Measurements from ENCODE around the gene VIPR1. TPM values are rescaled to one million over a fixed set of nuclear protein-coding genes. Genes with fewer than 3 reads are reported as not detected.

The VIPR1 gene
- polyA plus RNA-seq (2013, experiment 1 of 2), result 2.8 TPM
- polyA plus RNA-seq (2013, experiment 2 of 2), result 2.9 TPM

DNA sequence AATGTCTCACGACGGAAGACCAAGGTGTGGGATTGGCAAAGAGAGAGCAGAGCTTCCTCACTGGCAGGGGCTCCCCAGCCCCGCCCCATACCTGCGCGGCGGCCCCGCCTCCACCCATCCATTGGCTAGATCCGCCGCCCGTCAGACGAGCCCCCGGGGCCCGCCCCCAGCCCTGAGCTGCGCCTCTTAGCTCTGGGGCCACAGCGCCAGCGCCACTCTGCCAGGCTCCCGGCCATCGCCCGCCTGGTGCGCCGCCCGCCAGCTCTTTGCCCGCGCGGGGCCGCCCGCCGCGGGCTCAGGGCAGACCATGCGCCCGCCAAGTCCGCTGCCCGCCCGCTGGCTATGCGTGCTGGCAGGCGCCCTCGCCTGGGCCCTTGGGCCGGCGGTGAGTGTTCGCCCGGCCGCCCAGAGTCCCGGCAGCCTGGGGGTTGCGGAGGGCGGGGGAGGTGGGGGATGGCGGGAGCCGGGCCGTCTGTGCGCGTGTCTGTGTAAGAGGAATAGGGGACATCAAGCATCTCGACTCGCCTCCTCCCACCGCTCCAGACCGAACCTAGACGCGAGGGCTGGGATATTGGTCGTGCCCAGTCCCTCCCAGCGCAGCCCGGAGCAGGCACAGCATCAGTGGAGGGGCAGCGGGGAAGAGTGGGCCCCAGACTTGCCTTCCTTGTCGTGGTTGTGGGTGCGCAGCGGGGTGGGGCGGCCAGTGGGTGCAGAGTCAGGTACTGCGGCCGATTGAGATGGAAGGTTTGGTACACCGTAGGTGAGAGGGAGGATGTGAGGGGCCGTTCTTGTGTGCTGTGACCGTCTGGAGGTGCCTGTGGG, at the start of gene VIPR1:
Gene VIPR1 (plus strand): TSS at position 215 of the 822 bp plus-strand sequence. CDS start 93 bp downstream, at position 308.
- peak within 1 kb of the TSS; percentile 88 for H3K56ac ChIP-seq (ENCODE audit: low read length)
- H3K4ac ChIP-seq (ENCODE audit: low read depth, low read length), result no peak within 1 kb of the TSS
- peak within 1 kb of the TSS; percentile 18 for H2AK5ac ChIP-seq (ENCODE audit: low read length)
- no peaks in the 10 kb centered on the region for H3K79me1 ChIP-seq (ENCODE audit: low read length)
- DNase-seq, result peak; percentile 94
- no peak within 1 kb of the TSS for H2BK120ac ChIP-seq (ENCODE audit: low read depth, low read length)
- peaks cover 7% of the 10 kb centered on the region for H3K4me1 ChIP-seq (ENCODE audit: control insufficient read depth, low read depth, low read length)
- peak within 1 kb of the TSS; percentile 73 for H3K9ac ChIP-seq (ENCODE audit: low read length)
- WGBS (ENCODE audit: extremely low coverage, insufficient coverage, low lambda C conversion rate), result no CpG with 5 or more reads among the region's 69 CpGs
- H3K4me2 ChIP-seq (ENCODE audit: low read length), result peak within 1 kb of the TSS; percentile 96
- H4K5ac ChIP-seq (ENCODE audit: low read length), result no peak within 1 kb of the TSS
- H3K18ac ChIP-seq (ENCODE audit: low read length), result no peak within 1 kb of the TSS
- no peak within 1 kb of the TSS for H2BK5ac ChIP-seq (ENCODE audit: low read length)
- no peaks in the 10 kb centered on the region for H3K36me3 ChIP-seq (ENCODE audit: control insufficient read depth, insufficient read depth, low read length)
- no peak within 1 kb of the TSS for H2BK15ac ChIP-seq (replicated peaks; ENCODE audit: low read depth)
- H3K27me3 ChIP-seq (ENCODE audit: insufficient read depth, low read length, poor library complexity), result peaks cover 4% of the 10 kb centered on the region
- peak within 1 kb of the TSS; percentile 80 for H3K23ac ChIP-seq (ENCODE audit: low read length)
- H4K8ac ChIP-seq (ENCODE audit: low read depth, low read length), result no peak within 1 kb of the TSS
- no peaks in the 10 kb centered on the region for H3K79me2 ChIP-seq (ENCODE audit: control insufficient read depth, insufficient read depth, low read length)
- H3K27ac ChIP-seq (ENCODE audit: low read depth, low read length), result no peak within 1 kb of the TSS
- H3K4me3 ChIP-seq (ENCODE audit: low read length), result peak within 1 kb of the TSS; percentile 56

DNA sequence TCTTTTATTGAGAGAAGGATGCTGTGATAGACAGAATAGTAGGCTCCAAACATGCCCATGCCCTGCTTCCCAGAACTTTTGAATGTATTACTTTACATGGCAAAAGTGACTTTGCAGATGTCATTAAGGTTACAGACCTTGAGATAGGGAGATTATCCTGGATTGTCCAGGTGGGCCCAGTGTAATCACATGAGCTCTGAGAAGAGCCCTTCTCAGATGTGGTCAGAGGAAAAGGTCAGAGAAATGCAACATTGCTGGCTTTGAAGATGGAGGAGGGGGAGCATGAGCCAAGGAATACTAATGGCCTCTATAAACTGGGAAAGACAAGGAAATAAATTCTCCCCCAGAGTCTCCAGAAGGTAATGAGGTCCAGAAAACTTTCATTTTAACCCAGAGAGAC, 46.2 kb upstream of the VIPR1 start:
- H4K5ac ChIP-seq (ENCODE audit: low read length), result no peak overlapping the region
- no peak overlapping the region for H4K8ac ChIP-seq (ENCODE audit: low read depth, low read length)
- H2AK5ac ChIP-seq (ENCODE audit: low read length), result no peak overlapping the region
- H3K79me2 ChIP-seq (ENCODE audit: control insufficient read depth, insufficient read depth, low read length), result no peaks in the 10 kb centered on the region
- H2BK120ac ChIP-seq (ENCODE audit: low read depth, low read length), result no peak overlapping the region
- H3K4me1 ChIP-seq (ENCODE audit: control insufficient read depth, low read depth, low read length), result no peaks in the 10 kb centered on the region
- no peak overlapping the region for H3K9ac ChIP-seq (ENCODE audit: low read length)
- H3K56ac ChIP-seq (ENCODE audit: low read length), result no peak overlapping the region
- no peak overlapping the region for H3K18ac ChIP-seq (ENCODE audit: low read length)
- DNase-seq, result no peak
- no peak overlapping the region for H3K27ac ChIP-seq (ENCODE audit: low read depth, low read length)
- no peaks in the 10 kb centered on the region for H3K27me3 ChIP-seq (ENCODE audit: insufficient read depth, low read length, poor library complexity)
- no peak overlapping the region for H2BK5ac ChIP-seq (ENCODE audit: low read length)
- H3K23ac ChIP-seq (ENCODE audit: low read length), result no peak overlapping the region
- H3K36me3 ChIP-seq (ENCODE audit: control insufficient read depth, insufficient read depth, low read length), result no peaks in the 10 kb centered on the region
- no peaks in the 10 kb centered on the region for H3K79me1 ChIP-seq (ENCODE audit: low read length)
- H3K4me2 ChIP-seq (ENCODE audit: low read length), result no peak overlapping the region
- H3K4me3 ChIP-seq (ENCODE audit: low read length), result no peak overlapping the region
- H2BK15ac ChIP-seq (replicated peaks; ENCODE audit: low read depth), result no peak overlapping the region
- H3K4ac ChIP-seq (ENCODE audit: low read depth, low read length), result no peak overlapping the region

DNA sequence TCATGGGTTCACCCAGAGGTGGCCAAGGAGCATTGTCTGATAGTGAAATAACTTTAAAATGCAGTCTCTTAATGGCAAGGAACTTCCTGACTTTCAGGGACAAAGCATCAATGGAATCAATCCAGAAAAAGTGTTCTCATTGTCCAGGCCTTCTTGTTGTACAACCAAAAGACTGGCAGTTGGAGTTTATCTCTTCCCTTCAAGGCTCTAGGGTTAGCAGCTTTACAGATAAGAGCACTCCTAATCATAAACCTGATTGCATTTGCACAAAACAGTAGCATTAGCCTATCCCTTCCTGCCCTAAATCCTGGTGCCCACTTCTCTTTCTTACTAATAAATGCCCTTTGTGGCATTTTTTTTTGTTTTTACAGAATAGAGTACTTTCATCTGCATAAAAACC, 43.3 kb upstream of the VIPR1 start:
- Histone ChIP-seq H3K56ac (ENCODE audit: low read length) (no peak overlapping the region), H2BK5ac (ENCODE audit: low read length) (no peak overlapping the region), H3K36me3 (ENCODE audit: control insufficient read depth, insufficient read depth, low read length) (no peaks in the 10 kb centered on the region), H2BK120ac (ENCODE audit: low read depth, low read length) (no peak overlapping the region), H3K9ac (ENCODE audit: low read length) (no peak overlapping the region), H3K79me2 (ENCODE audit: control insufficient read depth, insufficient read depth, low read length) (no peaks in the 10 kb centered on the region), H4K8ac (ENCODE audit: low read depth, low read length) (no peak overlapping the region), H3K79me1 (ENCODE audit: low read length) (no peaks in the 10 kb centered on the region), H3K27me3 (ENCODE audit: insufficient read depth, low read length, poor library complexity) (no peaks in the 10 kb centered on the region), H4K5ac (ENCODE audit: low read length) (no peak overlapping the region), H3K4me1 (ENCODE audit: control insufficient read depth, low read depth, low read length) (no peaks in the 10 kb centered on the region), H3K4me3 (ENCODE audit: low read length) (no peak overlapping the region), H3K18ac (ENCODE audit: low read length) (no peak overlapping the region), H3K4me2 (ENCODE audit: low read length) (no peak overlapping the region), H3K4ac (ENCODE audit: low read depth, low read length) (no peak overlapping the region), H3K27ac (ENCODE audit: low read depth, low read length) (no peak overlapping the region), H2AK5ac (ENCODE audit: low read length) (no peak overlapping the region), H3K23ac (ENCODE audit: low read length) (no peak overlapping the region), H2BK15ac (replicated peaks; ENCODE audit: low read depth) (no peak overlapping the region)
- DNase-seq, result no peak

DNA sequence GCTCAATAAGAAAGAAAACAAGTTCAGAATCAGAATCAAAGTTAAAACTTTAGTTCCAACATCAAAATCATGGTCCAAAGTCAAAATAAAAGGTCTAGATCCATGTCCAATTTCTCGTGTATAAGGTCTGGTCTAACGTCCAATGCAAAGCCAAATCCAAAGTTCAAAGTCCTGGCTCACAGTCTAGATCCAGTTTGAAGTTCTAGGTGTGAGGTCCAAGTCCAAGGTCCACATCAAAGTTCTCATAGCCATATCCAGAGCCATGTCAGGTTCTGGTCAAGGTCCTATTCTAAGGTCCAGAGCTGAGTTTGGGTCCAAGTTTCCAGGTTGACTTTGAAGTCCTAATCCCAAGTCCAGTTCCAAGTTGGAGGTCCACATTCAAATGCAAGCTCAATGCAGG, 40.7 kb upstream of the VIPR1 start:
- H3K4me2 ChIP-seq (ENCODE audit: low read length), result no peak overlapping the region
- H2BK5ac ChIP-seq (ENCODE audit: low read length), result no peak overlapping the region
- H3K79me2 ChIP-seq (ENCODE audit: control insufficient read depth, insufficient read depth, low read length), result no peaks in the 10 kb centered on the region
- no peak overlapping the region for H3K9ac ChIP-seq (ENCODE audit: low read length)
- no peak overlapping the region for H3K4ac ChIP-seq (ENCODE audit: low read depth, low read length)
- H3K27me3 ChIP-seq (ENCODE audit: insufficient read depth, low read length, poor library complexity), result no peaks in the 10 kb centered on the region
- DNase-seq, result no peak
- H3K18ac ChIP-seq (ENCODE audit: low read length), result no peak overlapping the region
- no peak overlapping the region for H2BK15ac ChIP-seq (replicated peaks; ENCODE audit: low read depth)
- no peak overlapping the region for H3K23ac ChIP-seq (ENCODE audit: low read length)
- no peak overlapping the region for H2BK120ac ChIP-seq (ENCODE audit: low read depth, low read length)
- no peaks in the 10 kb centered on the region for H3K79me1 ChIP-seq (ENCODE audit: low read length)
- H3K4me3 ChIP-seq (ENCODE audit: low read length), result no peak overlapping the region
- no peak overlapping the region for H3K56ac ChIP-seq (ENCODE audit: low read length)
- H2AK5ac ChIP-seq (ENCODE audit: low read length), result no peak overlapping the region
- no CpG with 5 or more reads among the region's 2 CpGs for WGBS (ENCODE audit: extremely low coverage, insufficient coverage, low lambda C conversion rate)
- H4K8ac ChIP-seq (ENCODE audit: low read depth, low read length), result no peak overlapping the region
- H3K36me3 ChIP-seq (ENCODE audit: control insufficient read depth, insufficient read depth, low read length), result no peaks in the 10 kb centered on the region
- no peak overlapping the region for H3K27ac ChIP-seq (ENCODE audit: low read depth, low read length)
- no peak overlapping the region for H4K5ac ChIP-seq (ENCODE audit: low read length)
- no peaks in the 10 kb centered on the region for H3K4me1 ChIP-seq (ENCODE audit: control insufficient read depth, low read depth, low read length)

DNA sequence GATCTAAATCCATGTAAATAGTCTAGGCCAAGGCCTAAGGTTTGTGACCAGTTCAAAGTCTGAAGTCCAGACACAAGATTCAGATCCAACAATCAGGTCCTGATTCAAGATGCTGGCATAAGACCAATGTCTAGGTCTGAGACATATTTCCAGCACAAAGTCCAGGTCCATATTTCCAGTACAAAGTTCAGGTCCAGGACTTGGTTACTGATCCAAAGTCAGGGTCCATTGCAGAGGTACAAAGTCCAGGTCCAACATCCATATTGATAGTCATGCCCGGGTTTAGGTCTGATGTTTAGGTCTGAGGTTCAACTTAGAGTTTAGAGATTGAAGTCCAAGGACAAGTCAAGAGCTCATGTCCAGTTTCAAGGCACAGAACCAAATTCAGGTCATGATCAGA, 39.4 kb upstream of the VIPR1 start:
- Histone ChIP-seq H3K27ac (ENCODE audit: low read depth, low read length) (no peak overlapping the region), H3K18ac (ENCODE audit: low read length) (no peak overlapping the region), H4K5ac (ENCODE audit: low read length) (no peak overlapping the region), H2BK120ac (ENCODE audit: low read depth, low read length) (no peak overlapping the region), H2BK15ac (replicated peaks; ENCODE audit: low read depth) (no peak overlapping the region), H3K79me1 (ENCODE audit: low read length) (no peaks in the 10 kb centered on the region), H3K4ac (ENCODE audit: low read depth, low read length) (no peak overlapping the region), H3K4me2 (ENCODE audit: low read length) (no peak overlapping the region), H3K9ac (ENCODE audit: low read length) (no peak overlapping the region), H2BK5ac (ENCODE audit: low read length) (no peak overlapping the region), H3K23ac (ENCODE audit: low read length) (no peak overlapping the region), H3K27me3 (ENCODE audit: insufficient read depth, low read length, poor library complexity) (no peaks in the 10 kb centered on the region), H3K4me3 (ENCODE audit: low read length) (no peak overlapping the region), H3K56ac (ENCODE audit: low read length) (no peak overlapping the region), H3K4me1 (ENCODE audit: control insufficient read depth, low read depth, low read length) (no peaks in the 10 kb centered on the region), H2AK5ac (ENCODE audit: low read length) (no peak overlapping the region), H3K36me3 (ENCODE audit: control insufficient read depth, insufficient read depth, low read length) (no peaks in the 10 kb centered on the region), H4K8ac (ENCODE audit: low read depth, low read length) (no peak overlapping the region), H3K79me2 (ENCODE audit: control insufficient read depth, insufficient read depth, low read length) (no peaks in the 10 kb centered on the region)
- WGBS (ENCODE audit: extremely low coverage, insufficient coverage, low lambda C conversion rate), result no CpG with 5 or more reads among the region's 1 CpG
- DNase-seq, result no peak

DNA sequence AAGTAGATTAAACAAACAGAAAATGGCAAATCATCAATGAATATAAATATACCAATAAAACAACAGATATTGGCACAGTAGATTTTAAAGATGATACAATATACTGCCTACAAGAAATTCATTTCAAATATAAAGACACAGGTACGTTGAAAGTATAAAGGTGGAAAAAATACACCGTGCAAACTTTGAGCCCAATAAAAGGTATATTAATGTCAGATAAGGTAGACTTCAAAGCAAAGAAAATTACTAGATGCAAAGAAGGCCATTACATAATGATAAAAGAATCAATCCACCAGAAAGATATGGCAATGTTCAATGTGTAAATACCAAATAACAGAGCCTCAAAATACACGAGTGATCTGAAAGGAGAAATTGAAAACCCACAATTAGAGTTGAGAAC, 34.3 kb upstream of the VIPR1 start:
- no peak overlapping the region for H2BK5ac ChIP-seq (ENCODE audit: low read length)
- no peak overlapping the region for H3K18ac ChIP-seq (ENCODE audit: low read length)
- H3K4me1 ChIP-seq (ENCODE audit: control insufficient read depth, low read depth, low read length), result no peaks in the 10 kb centered on the region
- no peak overlapping the region for H2BK15ac ChIP-seq (replicated peaks; ENCODE audit: low read depth)
- H2AK5ac ChIP-seq (ENCODE audit: low read length), result no peak overlapping the region
- no peak overlapping the region for H4K5ac ChIP-seq (ENCODE audit: low read length)
- H3K56ac ChIP-seq (ENCODE audit: low read length), result no peak overlapping the region
- DNase-seq, result no peak
- no peak overlapping the region for H2BK120ac ChIP-seq (ENCODE audit: low read depth, low read length)
- H3K79me1 ChIP-seq (ENCODE audit: low read length), result no peaks in the 10 kb centered on the region
- no peak overlapping the region for H3K4ac ChIP-seq (ENCODE audit: low read depth, low read length)
- WGBS (ENCODE audit: extremely low coverage, insufficient coverage, low lambda C conversion rate), result no CpG with 5 or more reads among the region's 3 CpGs
- no peaks in the 10 kb centered on the region for H3K36me3 ChIP-seq (ENCODE audit: control insufficient read depth, insufficient read depth, low read length)
- H3K27ac ChIP-seq (ENCODE audit: low read depth, low read length), result no peak overlapping the region
- H4K8ac ChIP-seq (ENCODE audit: low read depth, low read length), result no peak overlapping the region
- no peak overlapping the region for H3K4me3 ChIP-seq (ENCODE audit: low read length)
- H3K79me2 ChIP-seq (ENCODE audit: control insufficient read depth, insufficient read depth, low read length), result no peaks in the 10 kb centered on the region
- no peak overlapping the region for H3K9ac ChIP-seq (ENCODE audit: low read length)
- no peak overlapping the region for H3K23ac ChIP-seq (ENCODE audit: low read length)
- H3K4me2 ChIP-seq (ENCODE audit: low read length), result no peak overlapping the region
- no peaks in the 10 kb centered on the region for H3K27me3 ChIP-seq (ENCODE audit: insufficient read depth, low read length, poor library complexity)
